GM18507 (cell line): ENCODE measurements around the gene NPLOC4.
"Not testable (repeated sequence)": the region's sequence is repeated elsewhere in the genome, so short reads cannot be mapped to it uniquely, and the experiment has no call there.

Experiments
- DNase-seq: peaks from one replicate; pipeline ENCODE4 v3.0.0; 2011; ENCODE audit warnings: low read depth; ENCODE audit not compliant: insufficient read length; ENCODE audit errors: extremely low spot score
- FAIRE-seq: peaks from 2 replicates; lab custom pipeline; 2011; peaks lifted over from hg19 to GRCh38; lab: Jason Lieb, UNC

The NPLOC4 gene

GRCh38 chr17:81599719-81600486, 37.0 kb downstream of the NPLOC4 start:
- FAIRE-seq (no peak), DNase-seq (no peak)

DNA sequence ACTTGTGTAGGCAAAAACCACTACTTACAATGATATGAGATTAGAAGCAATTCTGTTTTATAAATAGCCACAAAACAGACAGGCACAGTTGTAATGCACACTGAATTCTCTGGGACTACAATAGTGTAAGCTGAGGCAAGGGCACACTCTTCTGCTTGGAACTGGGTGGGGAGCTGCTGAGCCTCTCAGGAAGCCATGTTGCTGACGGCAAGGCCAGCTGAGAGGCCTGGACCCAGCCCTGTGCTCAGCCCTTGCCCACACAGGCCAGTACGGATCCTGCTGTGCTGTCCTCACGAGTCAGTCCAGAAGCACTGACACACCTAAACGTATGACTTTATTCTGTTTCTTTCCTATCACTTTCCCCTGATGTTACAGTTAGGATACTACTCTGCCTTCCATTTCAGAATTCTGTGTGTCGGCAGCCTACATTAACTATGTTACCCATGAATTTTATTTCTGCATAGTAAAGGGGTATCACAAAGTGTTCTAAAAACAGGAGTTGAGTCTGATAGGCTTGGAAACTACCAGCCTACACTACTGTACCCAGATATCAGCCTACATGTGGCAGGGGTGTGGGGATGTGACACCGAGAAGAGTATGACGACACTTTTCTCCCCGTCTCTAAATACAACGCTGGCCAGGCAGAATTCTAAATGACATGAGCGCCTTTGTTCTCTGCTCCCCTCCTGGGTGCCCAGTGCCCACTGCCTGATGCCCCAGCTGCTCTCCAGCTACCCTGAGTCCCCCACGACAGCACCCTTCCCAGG, 43.6 kb downstream of the NPLOC4 start:
- DNase-seq (no peak), FAIRE-seq (no peak)

GRCh38 chr17:81591971-81592370, 44.9 kb downstream of the NPLOC4 start:
- no peak for FAIRE-seq
- DNase-seq: no peak

DNA sequence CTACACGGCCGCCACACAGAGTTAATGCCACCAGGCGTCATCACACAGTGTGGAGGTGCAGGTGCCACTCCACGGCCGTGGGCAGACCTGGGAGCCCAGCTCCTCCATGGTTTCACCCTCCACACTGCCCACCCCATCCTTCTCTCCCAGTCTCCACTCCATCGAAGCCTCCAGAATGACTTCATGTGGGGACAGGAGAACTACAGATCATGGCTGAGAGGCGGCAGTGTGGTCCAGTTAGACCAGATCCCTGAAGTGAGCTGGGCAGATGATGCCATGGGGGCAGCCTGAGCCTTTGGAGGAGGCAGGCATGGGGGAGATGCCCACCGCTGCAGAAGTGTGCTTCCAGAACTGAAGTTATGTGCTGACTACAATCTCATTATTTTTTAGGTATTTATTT, 46.8 kb downstream of the NPLOC4 start:
- FAIRE-seq: no peak

DNA sequence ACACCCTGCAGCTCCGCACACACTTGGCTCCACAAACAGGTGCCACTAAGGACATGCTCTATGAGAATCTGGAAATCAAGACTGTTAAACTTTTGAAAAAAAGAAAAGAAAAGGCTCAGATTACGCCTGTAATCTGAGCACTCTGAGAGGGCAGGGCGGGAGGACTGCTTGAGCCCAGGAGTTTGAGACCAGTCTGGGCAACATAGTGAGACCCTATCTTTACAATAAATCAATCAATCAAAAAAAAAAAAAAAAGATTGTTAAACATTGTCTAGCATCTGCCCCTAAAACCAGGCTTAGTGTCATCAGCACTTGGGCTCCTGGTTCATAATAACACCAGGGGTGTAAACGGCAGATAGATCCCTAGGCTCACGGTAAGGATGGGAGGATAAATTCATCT, 47.3 kb downstream of the NPLOC4 start:
- no peak for FAIRE-seq
- no peak for DNase-seq

More for the DNA sequence above, 46.8 kb downstream of the NPLOC4 start:
- DNase-seq: no peak

DNA sequence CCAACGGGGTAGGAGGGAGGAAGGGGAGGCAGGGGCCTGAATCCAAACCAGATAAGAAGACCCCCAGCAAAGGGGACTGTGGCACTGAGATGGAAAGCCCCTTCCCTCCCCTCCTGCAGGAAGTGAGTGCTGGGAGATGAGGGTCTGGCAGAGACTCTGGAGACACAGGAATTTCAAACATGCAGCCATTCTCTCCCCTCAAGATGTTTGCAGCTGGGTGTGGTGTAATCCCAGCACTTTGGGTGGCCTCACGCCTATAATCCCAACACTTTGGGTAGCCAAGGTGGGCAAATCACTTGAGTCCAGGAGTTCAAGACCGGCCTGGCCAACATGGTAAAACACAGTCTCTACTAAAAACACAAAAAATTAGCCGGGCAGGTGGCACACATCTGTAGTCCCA, 50.8 kb downstream of the NPLOC4 start:
- DNase-seq (no peak), FAIRE-seq (no peak)

DNA sequence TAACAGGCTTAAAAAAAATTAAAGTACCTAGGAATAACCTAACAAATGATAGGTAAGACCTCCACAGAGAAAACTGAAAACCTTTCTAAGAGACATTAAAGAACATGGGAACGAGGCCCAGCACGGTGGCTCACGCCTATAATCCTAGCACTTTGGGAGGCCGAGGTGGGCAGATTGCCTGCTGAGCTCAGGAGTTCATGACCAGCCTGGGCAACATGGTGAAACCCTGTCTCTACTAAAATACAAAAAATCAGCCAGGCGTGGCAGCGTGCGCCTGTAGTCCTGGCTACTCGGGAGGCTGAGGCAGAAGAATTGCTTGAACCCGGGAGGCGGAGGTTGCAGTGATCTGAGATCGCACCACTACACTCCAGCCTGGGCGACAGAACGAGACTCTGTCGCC, 52.1 kb downstream of the NPLOC4 start:
- FAIRE-seq, DNase-seq: not testable (repeated sequence)

DNA sequence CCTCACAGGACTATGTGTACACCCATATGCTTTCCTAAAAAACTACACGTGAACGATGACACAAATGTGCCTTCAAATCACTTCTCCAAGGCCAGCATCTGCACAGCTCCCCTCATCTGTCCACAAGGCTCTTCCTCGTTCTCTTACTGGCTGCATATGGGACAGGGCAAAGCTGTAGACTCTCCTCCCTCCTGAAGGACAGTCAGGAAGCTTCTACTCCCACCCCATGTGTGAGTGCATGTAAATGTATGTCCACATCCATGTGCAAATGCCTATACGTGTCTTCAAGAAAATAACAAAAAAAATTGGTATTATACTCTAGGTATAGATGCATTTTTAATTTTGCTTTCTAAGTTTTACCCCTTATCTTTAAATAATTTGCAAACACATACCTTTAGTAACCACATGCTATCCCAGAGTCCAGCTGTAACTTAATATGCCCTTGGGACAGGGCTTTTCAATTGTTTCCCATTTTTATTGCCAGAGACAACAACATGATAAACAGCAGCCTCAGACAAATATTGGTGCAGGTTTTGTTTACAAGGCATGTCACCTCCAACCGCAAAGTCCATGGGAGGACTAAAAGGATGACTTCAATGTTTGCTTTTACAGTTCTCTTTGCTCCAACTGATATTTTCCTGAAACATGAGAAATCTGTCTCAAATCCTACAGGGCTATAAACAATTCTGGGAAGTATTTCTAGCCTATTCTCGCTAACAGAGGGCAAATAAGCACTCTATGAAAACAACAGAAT, 53.1 kb downstream of the NPLOC4 start:
- no peak for FAIRE-seq
- DNase-seq: no peak

DNA sequence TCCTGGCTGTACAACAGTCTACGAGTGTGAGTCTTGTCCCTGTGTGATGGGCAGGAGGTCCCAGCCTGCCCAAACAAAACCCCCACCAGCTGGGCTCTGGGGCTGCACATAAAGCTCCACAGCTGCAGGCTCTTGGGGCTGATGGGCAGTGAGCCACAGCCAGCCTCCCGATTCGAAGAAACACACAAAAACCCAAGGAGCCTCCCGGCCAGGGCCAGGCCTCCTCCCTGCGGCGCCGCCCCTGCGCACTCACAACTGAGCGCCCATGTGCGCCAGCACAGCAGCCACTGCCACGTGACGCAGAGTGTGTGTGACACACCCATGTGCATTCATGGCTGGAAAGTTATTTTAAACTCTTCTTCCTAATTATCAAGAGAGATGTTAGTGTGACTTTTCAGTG, 54.2 kb downstream of the NPLOC4 start:
- DNase-seq (no peak), FAIRE-seq (no peak)

GRCh38 chr17:81582341-81582740, 54.6 kb downstream of the NPLOC4 start:
- DNase-seq (no peak), FAIRE-seq (no peak)

GRCh38 chr17:81581758-81582157, 55.2 kb downstream of the NPLOC4 start:
- FAIRE-seq (no peak), DNase-seq (no peak)

- no peak for FAIRE-seq
Measured at GRCh38 chr17:81580481-81580880, 56.4 kb downstream of the NPLOC4 start.

DNA sequence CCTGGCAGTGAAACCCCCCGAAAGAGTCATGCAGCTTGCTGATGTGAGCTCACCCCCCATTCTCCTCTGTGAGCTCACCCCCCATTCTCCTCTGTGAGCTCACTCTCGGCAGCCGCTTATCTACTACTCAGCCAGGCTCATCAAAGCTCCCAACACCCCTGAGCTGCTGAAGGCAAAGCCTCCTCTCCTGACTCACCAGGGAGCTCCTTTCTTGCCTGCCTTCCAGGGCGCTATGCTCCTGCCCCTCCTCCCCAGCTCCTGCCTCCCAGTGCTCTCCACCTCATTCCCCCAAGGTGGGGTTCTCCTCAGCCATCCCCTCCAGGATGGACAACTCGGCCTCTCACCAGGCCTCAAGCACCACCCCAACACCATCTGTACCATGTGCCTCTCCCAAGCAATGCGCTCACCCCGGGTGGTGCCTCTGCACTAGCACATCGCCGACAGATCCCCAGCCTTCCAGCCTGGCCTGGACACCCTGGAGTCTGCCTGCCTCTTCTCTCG, 57.0 kb downstream of the NPLOC4 start:
- FAIRE-seq (no peak), DNase-seq (no peak)

More at GRCh38 chr17:81580481-81580880, 56.4 kb downstream of the NPLOC4 start:
- no peak for DNase-seq

DNA sequence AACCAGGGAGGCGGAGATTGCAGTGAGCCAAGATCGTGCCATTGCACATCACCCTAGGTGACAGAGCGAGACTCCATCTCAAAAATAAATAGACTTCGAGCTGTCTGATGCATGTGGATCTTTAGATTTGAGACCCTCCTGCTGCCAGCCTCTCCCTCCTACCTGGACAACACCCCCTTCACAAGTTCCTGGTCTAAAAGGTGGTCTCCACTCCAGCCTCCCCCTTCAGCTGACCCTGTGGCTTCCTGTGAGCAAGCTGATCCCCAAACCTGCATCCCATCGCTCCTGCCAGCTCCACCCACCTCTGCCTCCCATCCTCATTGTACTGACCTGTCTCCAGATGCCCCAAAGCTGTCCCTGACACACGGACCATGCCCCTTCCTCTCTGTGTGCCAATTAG, 57.6 kb downstream of the NPLOC4 start:
- DNase-seq: no peak
- no peak for FAIRE-seq

DNA sequence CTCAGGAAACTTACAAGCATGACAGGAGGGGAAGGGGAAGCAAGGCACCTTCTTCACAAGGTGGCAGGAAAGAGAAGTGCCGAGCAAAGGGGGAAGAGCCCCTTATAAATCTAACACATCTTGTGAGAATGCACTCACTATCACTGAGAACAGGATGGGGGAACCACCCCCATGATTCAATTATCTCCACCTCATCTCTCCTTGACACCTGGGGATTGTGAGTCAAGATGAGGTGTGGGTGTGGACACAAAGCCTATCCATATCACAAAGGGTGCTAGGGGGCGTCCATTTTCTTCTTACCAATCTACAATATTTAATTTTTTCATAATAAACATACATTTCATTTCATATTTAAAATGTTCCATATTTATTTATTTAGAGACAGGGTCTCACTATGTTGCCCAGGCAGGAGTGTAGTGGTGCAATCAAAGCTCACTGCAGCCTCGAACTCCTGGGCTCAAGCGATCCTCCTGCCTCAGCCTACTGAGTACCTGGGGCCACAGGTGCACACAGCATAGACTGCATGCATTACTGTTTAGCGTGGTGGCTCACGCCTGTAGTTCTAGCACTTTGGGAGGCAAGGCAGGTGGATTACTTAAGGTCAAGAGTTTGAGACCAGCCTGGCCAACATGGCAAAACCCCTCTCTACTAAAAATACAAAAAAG, 58.2 kb downstream of the NPLOC4 start:
- FAIRE-seq: no peak

GRCh38 chr17:81578038-81578441, 58.9 kb downstream of the NPLOC4 start:
- FAIRE-seq (no peak), DNase-seq (no peak)

More for the DNA sequence above, 58.2 kb downstream of the NPLOC4 start:
- DNase-seq: no peak

GRCh38 chr17:81577278-81578000, 59.5 kb downstream of the NPLOC4 start:
- DNase-seq: no peak
- no peak for FAIRE-seq

DNA sequence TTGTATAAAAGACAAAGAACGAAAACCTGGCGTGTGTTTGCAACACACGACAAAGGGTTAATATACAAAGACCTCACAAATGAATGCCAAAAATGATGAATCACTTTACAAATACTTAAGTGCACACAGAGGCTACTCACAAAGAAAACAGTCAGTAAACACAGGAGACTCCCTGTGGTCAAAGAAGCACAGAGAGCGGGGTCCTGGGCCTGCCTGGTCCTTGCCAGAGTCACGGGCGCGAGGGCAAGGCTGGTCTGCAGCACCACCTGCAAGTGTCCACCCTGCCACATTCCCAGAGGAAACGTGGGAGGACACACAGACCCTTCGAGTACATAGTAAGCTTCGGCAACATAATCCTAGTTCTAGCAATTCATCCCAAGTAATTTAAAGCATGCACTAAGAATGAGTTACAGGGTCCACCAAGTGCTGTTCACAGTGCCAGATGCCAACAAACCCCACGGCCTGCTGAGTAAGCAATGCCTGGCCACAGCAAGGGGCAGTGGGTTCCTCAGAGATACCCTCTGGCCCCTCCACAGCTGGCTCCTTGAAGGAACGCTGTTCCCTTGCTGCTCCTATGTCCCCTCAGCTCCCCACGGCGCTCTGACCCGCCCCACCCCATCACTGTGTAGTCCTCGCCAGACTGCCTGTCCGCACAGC, 60.2 kb downstream of the NPLOC4 start:
- no peak for DNase-seq

More for the DNA sequence above, 60.2 kb downstream of the NPLOC4 start:
- no peak for FAIRE-seq
